ENCODE measurements around the gene CLPSL2.
A peak's percentile ranks its signal among the peaks of the same experiment; 100 is the strongest.

Gene CLPSL2

DNA sequence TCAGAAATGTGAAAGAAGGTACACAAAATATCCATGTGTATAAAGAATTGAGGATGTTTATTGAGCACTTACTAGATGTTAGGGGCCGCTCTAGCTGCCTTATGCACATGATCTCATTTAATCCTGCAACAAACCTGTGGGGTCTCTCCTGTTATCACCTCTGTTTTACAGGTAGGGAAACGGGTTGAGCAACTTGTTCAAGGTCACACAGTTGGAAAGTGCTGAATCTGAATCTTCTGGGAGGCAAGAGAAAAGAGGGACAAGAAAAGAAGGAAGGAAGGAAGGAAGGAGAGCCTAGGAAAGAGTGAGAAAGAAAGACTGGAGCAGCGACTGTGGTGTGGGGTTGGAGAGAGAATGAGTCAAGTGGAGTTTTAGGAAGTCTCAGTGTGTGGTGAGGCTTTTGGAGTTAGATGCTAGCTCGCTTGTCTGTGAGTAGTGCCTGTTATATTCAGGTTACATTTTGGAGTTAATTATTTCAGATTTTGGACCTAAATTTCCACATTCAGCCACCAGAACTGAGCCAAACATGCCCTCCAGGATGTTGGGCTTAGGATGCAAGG, 12.1 kb downstream of the CLPSL2 start:
- FAIRE-seq: no peak

DNA sequence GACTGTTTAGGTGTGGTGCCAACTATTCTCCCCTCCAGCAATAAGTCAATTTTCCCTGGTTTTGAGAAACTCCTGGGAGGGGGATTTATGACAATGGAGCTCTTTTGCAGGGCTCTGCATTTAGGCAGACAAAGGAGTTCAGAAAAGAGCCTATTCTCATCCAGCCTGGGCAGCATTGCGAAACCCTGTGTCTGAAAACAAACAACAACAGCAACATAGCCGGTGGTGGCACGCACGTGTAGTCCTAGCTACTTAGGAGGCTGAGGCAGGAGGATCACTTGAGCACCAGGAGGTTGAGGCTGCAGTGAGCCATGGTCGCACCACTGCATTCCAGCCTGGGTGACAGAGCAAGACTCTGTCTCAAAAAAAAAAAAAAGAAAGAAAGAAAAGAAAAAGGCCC, 14.3 kb downstream of the CLPSL2 start:
- no peak for FAIRE-seq

DNA sequence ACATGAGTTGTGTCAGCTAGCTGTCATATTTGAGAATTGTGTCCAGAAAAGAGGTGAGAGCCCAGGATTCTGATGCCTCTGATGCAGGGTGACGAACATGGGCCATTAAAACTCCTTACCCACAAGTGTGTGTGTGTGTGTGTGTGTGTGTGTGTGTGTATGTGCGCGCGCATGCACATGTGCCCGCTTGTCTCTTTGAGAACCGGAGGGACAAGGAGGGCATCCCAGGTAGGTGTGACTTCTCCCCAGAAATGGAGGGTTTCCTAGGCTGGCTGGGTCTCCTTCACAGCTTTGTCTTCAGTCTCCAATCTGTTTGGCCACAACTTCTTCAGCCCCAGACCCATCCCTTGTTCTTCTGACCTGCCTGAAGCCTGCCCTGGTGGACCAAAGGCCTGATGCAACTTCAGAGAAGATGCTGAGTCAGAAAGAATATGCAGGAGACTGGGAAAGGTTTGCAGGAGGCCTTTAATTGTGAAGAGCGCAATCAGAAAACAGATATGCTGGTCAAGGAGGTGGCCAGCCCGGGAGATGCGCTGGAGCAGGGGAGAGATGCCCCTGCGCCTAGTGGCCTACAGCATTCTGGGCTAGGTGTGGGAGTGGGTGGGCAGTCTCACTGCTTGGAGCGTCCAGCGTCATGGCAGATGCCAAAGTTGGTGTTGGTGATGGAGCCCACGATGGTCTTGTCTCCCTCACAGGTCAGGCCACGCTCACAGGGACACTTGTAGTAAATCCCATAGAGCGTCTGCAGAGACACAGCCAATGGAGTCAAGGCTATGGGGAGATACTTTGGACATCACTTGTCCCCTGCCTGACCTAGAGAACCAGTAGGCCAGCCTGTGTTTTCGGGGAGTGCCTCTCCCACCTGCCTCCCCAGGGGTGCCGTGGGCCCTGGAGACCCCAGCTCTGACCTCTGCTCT, 18.4 kb downstream of the CLPSL2 start:
- FAIRE-seq: no peak

DNA sequence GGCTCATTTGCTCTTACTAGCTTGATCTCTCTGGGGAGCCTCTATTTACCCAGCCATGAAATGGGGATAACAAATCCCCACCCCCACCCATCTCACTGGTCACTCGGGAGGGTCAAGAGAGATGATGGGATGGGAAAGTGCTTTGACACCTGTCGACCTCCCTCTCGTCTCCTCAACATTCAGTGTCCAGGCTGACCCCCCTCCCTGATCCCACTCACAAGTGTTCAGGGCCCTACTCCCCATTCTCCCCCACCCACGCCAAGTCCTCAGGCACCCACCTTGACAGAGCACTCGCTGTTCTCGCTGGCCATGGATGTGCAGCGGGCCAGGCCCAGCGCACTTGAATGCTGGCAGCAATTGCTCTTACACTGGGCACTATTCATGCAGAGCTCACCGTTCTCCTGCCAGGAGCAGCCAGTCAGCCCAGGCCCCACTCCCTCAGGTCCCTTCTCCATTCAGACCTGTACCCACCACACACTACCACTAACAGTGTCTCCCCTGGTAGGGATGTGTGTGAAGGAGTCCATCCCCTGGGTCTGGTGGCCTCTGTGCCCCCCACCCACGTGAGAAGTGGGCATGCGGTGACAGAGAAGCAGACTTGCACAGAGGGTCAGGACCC, 19.2 kb downstream of the CLPSL2 start:
- FAIRE-seq: no peak

DNA sequence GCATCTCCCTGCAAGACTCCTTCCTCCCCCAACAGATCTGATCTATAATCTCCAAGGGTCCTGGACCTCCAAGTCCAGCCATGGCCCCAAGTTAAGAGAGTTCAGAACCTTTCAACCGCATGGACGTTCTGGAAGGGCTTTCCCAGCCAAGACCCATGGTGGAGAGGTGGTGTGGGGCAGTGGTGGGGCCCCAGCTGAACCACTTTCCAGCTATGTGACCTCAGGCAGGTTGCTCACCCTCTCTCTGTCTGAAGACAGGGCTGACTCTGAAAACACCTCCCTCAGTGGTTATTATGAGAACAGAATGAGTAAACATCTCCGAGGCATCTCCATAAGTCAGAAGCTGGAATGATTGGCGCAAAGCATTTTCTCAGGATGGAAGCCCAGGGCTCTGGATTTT, 19.8 kb downstream of the CLPSL2 start:
- no peak for FAIRE-seq

DNA sequence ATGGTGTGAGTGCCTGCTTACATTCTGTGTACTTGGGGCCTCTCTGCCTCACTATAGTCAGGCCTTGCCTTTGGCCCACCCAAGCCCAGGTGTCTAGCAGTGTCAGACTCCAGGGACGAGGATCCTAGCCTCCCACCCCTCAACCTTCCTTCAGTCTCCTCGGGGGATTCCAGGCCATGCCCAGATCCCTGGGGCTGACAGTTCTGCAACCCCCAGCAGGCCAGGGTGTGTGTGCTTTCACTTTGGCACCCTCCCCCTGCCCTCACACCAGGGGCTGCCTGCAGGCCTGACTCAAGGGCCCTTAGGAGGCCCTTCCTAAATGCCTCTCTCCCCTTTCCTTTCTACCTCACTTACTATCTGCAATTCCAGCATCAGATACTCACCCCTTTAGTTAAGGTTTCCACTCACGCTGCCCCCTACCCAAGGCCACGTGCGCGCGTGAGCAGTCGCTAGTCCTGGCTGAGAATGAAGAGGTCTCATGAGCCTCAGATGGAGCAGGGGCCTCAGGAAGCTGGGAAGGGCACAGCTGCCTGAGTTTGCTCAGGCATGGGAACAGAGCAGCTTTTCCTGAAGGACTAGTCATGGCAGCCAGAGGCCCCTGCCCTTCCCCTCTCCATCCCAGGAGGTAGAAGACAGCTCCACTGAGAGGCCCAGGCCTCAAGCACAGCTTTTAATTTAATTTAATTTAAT, 21.6 kb downstream of the CLPSL2 start:
- no peak for FAIRE-seq

DNA sequence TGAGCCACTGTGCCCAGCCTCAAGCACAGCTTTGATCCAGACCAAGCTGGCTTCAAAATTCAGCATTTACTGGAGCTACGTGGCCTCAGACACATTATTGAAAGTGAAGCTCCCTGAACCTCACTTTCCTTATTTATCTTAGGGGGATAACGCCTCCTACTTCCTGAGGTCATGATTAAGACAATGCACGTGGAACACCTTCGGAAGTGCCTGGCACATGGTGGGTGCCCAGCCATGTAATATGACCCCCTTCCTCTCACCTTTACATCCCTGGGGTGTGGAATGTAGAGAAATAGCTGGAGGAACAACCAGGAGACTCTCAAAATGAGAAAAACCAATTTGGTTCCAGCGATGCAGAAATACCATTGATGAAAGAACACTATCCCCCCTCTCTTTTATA, 22.3 kb downstream of the CLPSL2 start:
- no peak for FAIRE-seq

DNA sequence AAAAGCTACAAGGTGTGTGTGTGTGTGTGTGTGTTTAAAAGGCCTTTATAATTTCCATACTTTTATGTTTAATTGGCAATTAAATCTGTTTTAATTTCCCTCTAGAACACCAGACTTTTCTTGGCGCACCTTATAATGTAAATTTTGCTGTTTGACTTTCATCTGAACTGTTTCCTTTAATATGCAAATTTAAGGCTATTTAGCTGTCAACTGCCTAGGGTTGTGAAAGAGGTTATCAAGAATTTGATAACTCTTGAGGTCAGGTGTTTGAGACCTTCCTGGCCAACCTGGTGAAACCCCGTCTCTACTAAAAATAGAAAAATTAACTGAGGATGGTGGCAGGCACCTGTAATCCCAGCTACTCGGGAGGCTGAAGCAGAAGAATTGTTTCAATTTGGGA, 24.8 kb downstream of the CLPSL2 start:
- FAIRE-seq: no peak

DNA sequence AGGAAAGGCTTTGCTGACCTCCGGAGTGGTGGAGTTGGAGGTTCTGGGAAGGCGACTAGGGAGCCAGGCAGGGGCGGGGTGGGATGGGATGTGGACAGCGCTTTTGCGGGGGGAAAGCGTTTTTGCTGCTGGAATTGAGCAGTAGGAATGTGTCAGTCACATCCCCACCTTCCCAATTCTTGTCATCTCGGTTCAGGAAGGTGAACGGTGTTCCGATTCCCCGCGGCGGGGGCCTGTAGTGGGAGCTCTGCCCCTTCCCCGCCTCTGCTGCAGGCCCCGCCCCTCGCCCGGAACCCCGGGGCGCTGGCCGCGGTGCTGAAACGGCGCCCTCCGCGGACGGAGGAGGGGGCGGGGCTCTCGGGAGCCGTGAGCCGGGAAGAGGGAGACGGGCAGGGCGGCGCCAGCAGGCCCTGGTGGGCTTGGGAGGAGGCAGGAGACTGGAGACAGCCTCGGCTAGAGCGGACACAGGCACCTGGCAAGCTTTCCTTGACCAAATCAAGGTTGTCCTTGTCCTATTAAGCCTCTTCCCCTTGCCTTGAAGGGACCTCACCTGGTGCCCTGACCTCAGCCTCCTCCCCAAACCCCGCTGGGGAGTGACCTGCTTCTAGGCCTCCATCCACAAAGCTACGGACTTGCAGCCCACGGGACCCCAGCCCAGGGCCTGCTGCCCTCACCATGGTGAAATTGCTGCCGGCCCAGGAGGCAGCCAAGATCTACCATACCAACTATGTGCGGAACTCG, 28.8 kb downstream of the CLPSL2 start, which contains the start of gene LHFPL5:
Gene LHFPL5 (plus strand): TSS at position 357 of the 741 bp plus-strand sequence. CDS start 319 bp downstream, at position 676.
- no peak for FAIRE-seq

DNA sequence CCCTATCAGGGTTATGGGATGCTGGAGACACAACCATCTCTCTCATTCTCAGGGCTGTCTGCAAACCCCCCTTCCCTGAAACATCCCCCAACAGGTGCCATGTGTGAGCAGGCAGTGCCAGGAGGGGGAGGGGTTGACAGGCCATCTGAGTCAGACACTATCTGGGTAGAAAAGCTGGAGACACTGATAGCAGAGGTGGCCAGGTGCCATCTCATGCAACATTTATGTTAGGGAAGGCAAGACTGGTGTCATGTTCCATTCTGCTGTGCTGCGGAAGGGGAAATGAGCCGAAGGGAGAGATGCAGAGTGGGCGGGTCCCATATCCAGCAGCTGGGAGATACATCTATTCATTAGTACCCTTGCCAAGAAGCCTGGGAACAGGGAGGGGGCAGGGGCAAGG, 32.3 kb downstream of the CLPSL2 start:
- FAIRE-seq: no peak

DNA sequence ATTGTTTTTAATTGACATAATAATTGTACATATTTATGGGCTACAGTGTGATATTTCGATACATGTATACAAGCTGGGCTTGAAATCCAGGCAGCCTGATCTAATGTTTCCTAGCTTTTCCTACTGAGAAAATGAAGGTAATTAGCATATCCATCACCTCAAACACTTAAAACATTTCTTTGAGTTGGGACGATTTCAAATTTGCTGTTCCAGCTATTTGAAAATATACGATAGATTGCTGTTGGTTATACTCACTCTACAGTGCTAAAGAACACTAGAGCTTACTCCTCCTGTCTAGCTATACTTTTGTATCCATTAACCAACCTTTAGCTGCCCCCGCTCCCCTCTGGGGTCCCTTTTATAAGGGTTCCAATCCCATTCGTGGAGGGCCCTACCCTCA, 33.4 kb downstream of the CLPSL2 start:
- FAIRE-seq: no peak

DNA sequence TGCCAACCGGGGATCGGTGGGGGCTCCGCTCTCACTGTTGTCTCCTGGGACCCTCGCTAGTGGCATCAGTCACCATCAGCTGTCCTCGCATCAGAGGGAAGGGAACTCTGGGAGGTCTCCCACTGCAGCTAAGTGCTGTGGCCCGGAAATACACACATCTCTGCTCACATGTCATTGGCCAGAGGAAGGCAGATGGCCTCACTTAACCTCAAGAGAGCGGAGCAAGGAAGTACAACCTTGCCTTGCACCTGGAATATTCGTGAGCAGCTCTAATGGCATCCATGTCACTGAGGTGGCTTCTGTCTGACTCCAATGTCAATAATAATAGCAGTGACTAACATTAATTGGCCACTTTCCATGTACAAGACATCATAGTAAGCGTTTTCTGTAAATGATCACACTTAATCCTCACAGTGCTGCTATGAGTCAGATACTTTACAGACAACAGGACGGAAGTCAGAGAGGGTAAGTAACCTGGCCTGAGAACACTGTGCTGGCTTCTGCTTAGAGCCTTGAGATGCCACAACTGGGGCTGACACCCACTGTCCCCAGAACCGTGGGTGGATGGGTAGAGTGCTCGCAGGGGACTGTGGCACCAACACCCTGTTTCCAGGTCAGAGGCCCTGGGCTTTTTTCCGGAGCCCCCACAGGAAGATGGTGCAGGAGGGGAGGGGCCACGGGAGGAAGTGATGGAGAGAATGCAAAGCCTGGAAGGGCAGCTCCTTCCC, 34.7 kb downstream of the CLPSL2 start:
- FAIRE-seq: peak; percentile 100

DNA sequence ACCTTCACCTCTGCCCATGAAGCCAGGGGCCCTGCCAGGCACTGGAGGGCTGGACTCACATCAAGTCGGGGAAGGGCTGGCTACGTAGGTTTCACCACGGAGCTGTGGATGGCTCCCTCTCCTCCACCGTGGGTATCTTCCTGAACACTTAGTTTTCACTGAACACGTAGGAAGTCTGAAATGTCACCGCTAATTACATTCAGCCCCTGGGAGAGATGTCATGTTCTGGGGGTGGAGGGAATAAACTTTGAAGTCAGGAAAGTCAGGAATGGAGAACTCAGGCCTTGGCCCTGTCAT, 35.2 kb downstream of the CLPSL2 start:
- FAIRE-seq: no peak

DNA sequence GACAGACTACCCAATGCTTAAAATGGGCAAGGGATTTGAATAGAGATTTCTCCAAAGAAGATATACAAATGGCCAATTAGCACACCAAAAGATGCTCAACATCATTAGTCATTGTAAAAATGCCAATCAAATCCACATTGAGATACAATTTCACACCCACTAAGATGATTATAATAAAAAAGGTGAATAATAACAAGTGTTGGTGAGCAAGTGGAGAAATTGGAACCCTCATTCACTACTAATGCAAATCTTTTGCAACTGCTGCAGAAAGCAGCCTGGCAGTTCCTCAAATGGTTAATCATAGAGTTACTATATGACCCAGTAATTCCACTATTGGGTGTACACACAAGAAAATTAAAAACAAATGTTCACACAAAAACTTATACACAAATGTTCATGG, 41.1 kb downstream of the CLPSL2 start:
- no peak for FAIRE-seq

DNA sequence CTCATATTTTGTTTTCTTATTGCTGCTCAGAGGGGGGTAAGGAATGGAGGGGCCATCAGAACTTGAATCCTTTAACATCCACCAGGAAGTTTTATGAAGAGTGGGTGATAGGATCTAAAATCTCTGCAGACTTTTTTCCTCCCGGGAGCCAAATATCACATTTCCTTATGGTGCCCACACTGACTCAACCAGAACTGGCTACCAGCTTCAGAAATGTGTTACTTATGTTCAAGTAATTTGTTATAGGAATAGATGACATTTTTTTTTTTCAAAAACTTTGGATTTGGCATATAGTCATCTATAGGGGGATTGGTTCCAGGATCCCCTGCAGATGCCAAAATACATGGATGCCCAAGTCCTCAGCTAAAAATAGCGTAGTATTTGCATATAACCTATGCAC, 47.2 kb downstream of the CLPSL2 start:
- no peak for FAIRE-seq

DNA sequence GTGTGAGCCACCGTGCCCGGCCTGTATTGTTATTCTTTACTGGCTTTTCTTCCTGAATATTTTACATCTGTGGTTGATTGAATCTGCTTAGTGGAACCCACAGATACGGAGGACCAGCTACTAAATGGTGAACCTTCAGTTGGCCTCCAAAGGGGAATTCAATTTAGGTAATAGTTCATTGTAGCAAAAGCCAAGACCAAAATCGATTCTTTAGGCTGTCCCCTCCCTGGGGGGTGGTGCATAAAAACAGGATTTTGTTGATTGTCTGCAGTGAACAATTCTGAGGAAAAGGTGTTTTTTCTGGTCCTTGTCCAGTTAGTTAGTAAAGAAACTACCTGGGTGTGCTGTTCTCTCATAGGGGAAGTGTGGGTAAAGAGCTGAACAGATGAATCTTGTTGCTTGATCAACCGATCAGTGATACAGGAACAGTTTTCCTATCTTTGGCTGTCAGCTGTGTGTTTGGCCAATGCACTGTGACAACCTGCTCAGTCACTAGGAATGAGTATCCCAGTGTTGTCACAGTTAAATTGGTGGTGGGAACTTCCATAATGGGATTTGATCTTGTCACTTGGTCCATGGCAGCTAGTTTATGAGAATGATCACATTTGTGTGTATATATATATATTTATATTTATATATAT, 48.3 kb downstream of the CLPSL2 start:
- no peak for FAIRE-seq

All from islet of Langerhans (tissue), 1 donor.